ENCODE data around the gene CDH18.

The CDH18 gene

GRCh38 chr5:19497229-19497815 lies 490.7 kb downstream of the CDH18 start:
- DNase-seq, result no peak
- no peak overlapping the region for H3K18ac ChIP-seq (ENCODE audit: low read length)
- no peak overlapping the region for H2AK5ac ChIP-seq (ENCODE audit: low read length)
- H3K56ac ChIP-seq (ENCODE audit: low read length), result no peak overlapping the region
- no peaks in the 10 kb centered on the region for H3K27me3 ChIP-seq (ENCODE audit: insufficient read depth, low read length, poor library complexity)
- no peak overlapping the region for H3K4me2 ChIP-seq (ENCODE audit: low read length)
- H3K36me3 ChIP-seq (ENCODE audit: control insufficient read depth, insufficient read depth, low read length), result no peaks in the 10 kb centered on the region
- no peak overlapping the region for H4K5ac ChIP-seq (ENCODE audit: low read length)
- H3K23ac ChIP-seq (ENCODE audit: low read length), result no peak overlapping the region
- no CpG with 5 or more reads among the region's 3 CpGs for WGBS (ENCODE audit: extremely low coverage, insufficient coverage, low lambda C conversion rate)
- H3K4ac ChIP-seq (ENCODE audit: low read depth, low read length), result no peak overlapping the region
- no peak overlapping the region for H3K9ac ChIP-seq (ENCODE audit: low read length)
- no peak overlapping the region for H4K8ac ChIP-seq (ENCODE audit: low read depth, low read length)
- H3K4me3 ChIP-seq (ENCODE audit: low read length), result no peak overlapping the region
- no peak overlapping the region for H2BK15ac ChIP-seq (replicated peaks; ENCODE audit: low read depth)
- no peaks in the 10 kb centered on the region for H3K4me1 ChIP-seq (ENCODE audit: control insufficient read depth, low read depth, low read length)
- H3K79me2 ChIP-seq (ENCODE audit: control insufficient read depth, insufficient read depth, low read length), result no peaks in the 10 kb centered on the region
- no peak overlapping the region for H3K27ac ChIP-seq (ENCODE audit: low read depth, low read length)
- no peak overlapping the region for H2BK120ac ChIP-seq (ENCODE audit: low read depth, low read length)
- no peaks in the 10 kb centered on the region for H3K79me1 ChIP-seq (ENCODE audit: low read length)
- H2BK5ac ChIP-seq (ENCODE audit: low read length), result no peak overlapping the region

- Histone ChIP-seq H3K27me3 (ENCODE audit: insufficient read depth, low read length, poor library complexity) (no peaks in the 10 kb centered on the region), H3K4me2 (ENCODE audit: low read length) (no peak overlapping the region), H2BK15ac (replicated peaks; ENCODE audit: low read depth) (no peak overlapping the region), H3K4me3 (ENCODE audit: low read length) (no peak overlapping the region), H3K9ac (ENCODE audit: low read length) (no peak overlapping the region), H3K4ac (ENCODE audit: low read depth, low read length) (no peak overlapping the region), H3K36me3 (ENCODE audit: control insufficient read depth, insufficient read depth, low read length) (no peaks in the 10 kb centered on the region), H3K56ac (ENCODE audit: low read length) (no peak overlapping the region), H4K5ac (ENCODE audit: low read length) (no peak overlapping the region), H2BK5ac (ENCODE audit: low read length) (no peak overlapping the region), H3K18ac (ENCODE audit: low read length) (no peak overlapping the region), H2BK120ac (ENCODE audit: low read depth, low read length) (no peak overlapping the region), H3K27ac (ENCODE audit: low read depth, low read length) (no peak overlapping the region), H3K79me2 (ENCODE audit: control insufficient read depth, insufficient read depth, low read length) (no peaks in the 10 kb centered on the region), H3K4me1 (ENCODE audit: control insufficient read depth, low read depth, low read length) (no peaks in the 10 kb centered on the region), H4K8ac (ENCODE audit: low read depth, low read length) (no peak overlapping the region), H3K79me1 (ENCODE audit: low read length) (no peaks in the 10 kb centered on the region), H2AK5ac (ENCODE audit: low read length) (no peak overlapping the region), H3K23ac (ENCODE audit: low read length) (no peak overlapping the region)
- no CpG with 5 or more reads among the region's 2 CpGs for WGBS (ENCODE audit: extremely low coverage, insufficient coverage, low lambda C conversion rate)
- DNase-seq, result no peak
Observed at GRCh38 chr5:19496056-19496455, 491.9 kb downstream of the CDH18 start.

- H3K9ac ChIP-seq (ENCODE audit: low read length), result no peak overlapping the region
- no peak overlapping the region for H2BK15ac ChIP-seq (replicated peaks; ENCODE audit: low read depth)
- H3K79me1 ChIP-seq (ENCODE audit: low read length), result no peaks in the 10 kb centered on the region
- H3K4me1 ChIP-seq (ENCODE audit: control insufficient read depth, low read depth, low read length), result no peaks in the 10 kb centered on the region
- H3K27ac ChIP-seq (ENCODE audit: low read depth, low read length), result no peak overlapping the region
- no peak overlapping the region for H3K4me2 ChIP-seq (ENCODE audit: low read length)
- H3K56ac ChIP-seq (ENCODE audit: low read length), result no peak overlapping the region
- H3K4ac ChIP-seq (ENCODE audit: low read depth, low read length), result no peak overlapping the region
- no peak overlapping the region for H2BK5ac ChIP-seq (ENCODE audit: low read length)
- H3K23ac ChIP-seq (ENCODE audit: low read length), result no peak overlapping the region
- H4K8ac ChIP-seq (ENCODE audit: low read depth, low read length), result no peak overlapping the region
- no peaks in the 10 kb centered on the region for H3K27me3 ChIP-seq (ENCODE audit: insufficient read depth, low read length, poor library complexity)
- H2BK120ac ChIP-seq (ENCODE audit: low read depth, low read length), result no peak overlapping the region
- no peaks in the 10 kb centered on the region for H3K36me3 ChIP-seq (ENCODE audit: control insufficient read depth, insufficient read depth, low read length)
- no peak overlapping the region for H4K5ac ChIP-seq (ENCODE audit: low read length)
- no CpG with 5 or more reads among the region's 1 CpG for WGBS (ENCODE audit: extremely low coverage, insufficient coverage, low lambda C conversion rate)
- H3K79me2 ChIP-seq (ENCODE audit: control insufficient read depth, insufficient read depth, low read length), result no peaks in the 10 kb centered on the region
- no peak for DNase-seq
- no peak overlapping the region for H3K18ac ChIP-seq (ENCODE audit: low read length)
- no peak overlapping the region for H3K4me3 ChIP-seq (ENCODE audit: low read length)
- no peak overlapping the region for H2AK5ac ChIP-seq (ENCODE audit: low read length)
Observed at GRCh38 chr5:19492861-19493260, 495.1 kb downstream of the CDH18 start.

GRCh38 chr5:19488786-19489185 lies 499.2 kb downstream of the CDH18 start:
- no peak overlapping the region for H2BK15ac ChIP-seq (replicated peaks; ENCODE audit: low read depth)
- H3K27me3 ChIP-seq (ENCODE audit: insufficient read depth, low read length, poor library complexity), result no peaks in the 10 kb centered on the region
- no CpG with 5 or more reads among the region's 3 CpGs for WGBS (ENCODE audit: extremely low coverage, insufficient coverage, low lambda C conversion rate)
- no peaks in the 10 kb centered on the region for H3K4me1 ChIP-seq (ENCODE audit: control insufficient read depth, low read depth, low read length)
- no peak overlapping the region for H3K4ac ChIP-seq (ENCODE audit: low read depth, low read length)
- no peaks in the 10 kb centered on the region for H3K79me2 ChIP-seq (ENCODE audit: control insufficient read depth, insufficient read depth, low read length)
- no peak overlapping the region for H4K5ac ChIP-seq (ENCODE audit: low read length)
- H3K23ac ChIP-seq (ENCODE audit: low read length), result no peak overlapping the region
- H3K4me2 ChIP-seq (ENCODE audit: low read length), result no peak overlapping the region
- H2BK5ac ChIP-seq (ENCODE audit: low read length), result no peak overlapping the region
- no peak overlapping the region for H4K8ac ChIP-seq (ENCODE audit: low read depth, low read length)
- H3K79me1 ChIP-seq (ENCODE audit: low read length), result no peaks in the 10 kb centered on the region
- no peak overlapping the region for H3K27ac ChIP-seq (ENCODE audit: low read depth, low read length)
- no peak for DNase-seq
- H2BK120ac ChIP-seq (ENCODE audit: low read depth, low read length), result no peak overlapping the region
- no peak overlapping the region for H3K56ac ChIP-seq (ENCODE audit: low read length)
- H3K18ac ChIP-seq (ENCODE audit: low read length), result no peak overlapping the region
- H3K9ac ChIP-seq (ENCODE audit: low read length), result no peak overlapping the region
- no peaks in the 10 kb centered on the region for H3K36me3 ChIP-seq (ENCODE audit: control insufficient read depth, insufficient read depth, low read length)
- H3K4me3 ChIP-seq (ENCODE audit: low read length), result no peak overlapping the region
- H2AK5ac ChIP-seq (ENCODE audit: low read length), result no peak overlapping the region

DNA sequence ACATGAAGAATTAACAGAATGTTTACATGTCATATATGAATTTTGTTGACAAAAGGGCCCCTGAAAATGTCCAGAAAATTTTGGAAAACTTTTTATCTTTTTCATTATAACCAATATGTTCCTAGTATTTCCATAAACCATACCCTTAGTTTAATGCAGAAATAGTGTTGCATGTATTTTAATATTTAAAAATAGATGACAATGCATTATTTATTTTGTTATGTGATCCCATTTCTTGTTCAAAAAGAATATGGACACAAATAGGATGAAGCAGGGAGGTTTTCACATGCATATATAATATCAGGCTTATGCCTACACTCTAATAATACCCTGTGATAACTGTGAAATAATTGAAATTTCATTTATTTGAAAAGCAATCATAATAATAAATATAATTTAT lies 500.5 kb downstream of the CDH18 start:
- H2BK15ac ChIP-seq (replicated peaks; ENCODE audit: low read depth), result no peak overlapping the region
- H3K4me2 ChIP-seq (ENCODE audit: low read length), result no peak overlapping the region
- H2BK5ac ChIP-seq (ENCODE audit: low read length), result no peak overlapping the region
- no peak overlapping the region for H4K8ac ChIP-seq (ENCODE audit: low read depth, low read length)
- no peak overlapping the region for H2BK120ac ChIP-seq (ENCODE audit: low read depth, low read length)
- no peaks in the 10 kb centered on the region for H3K4me1 ChIP-seq (ENCODE audit: control insufficient read depth, low read depth, low read length)
- DNase-seq, result no peak
- no peak overlapping the region for H4K5ac ChIP-seq (ENCODE audit: low read length)
- H3K4ac ChIP-seq (ENCODE audit: low read depth, low read length), result no peak overlapping the region
- H3K9ac ChIP-seq (ENCODE audit: low read length), result no peak overlapping the region
- H3K36me3 ChIP-seq (ENCODE audit: control insufficient read depth, insufficient read depth, low read length), result no peaks in the 10 kb centered on the region
- no peak overlapping the region for H3K27ac ChIP-seq (ENCODE audit: low read depth, low read length)
- H2AK5ac ChIP-seq (ENCODE audit: low read length), result no peak overlapping the region
- H3K18ac ChIP-seq (ENCODE audit: low read length), result no peak overlapping the region
- no peaks in the 10 kb centered on the region for H3K79me2 ChIP-seq (ENCODE audit: control insufficient read depth, insufficient read depth, low read length)
- H3K56ac ChIP-seq (ENCODE audit: low read length), result no peak overlapping the region
- H3K23ac ChIP-seq (ENCODE audit: low read length), result no peak overlapping the region
- H3K27me3 ChIP-seq (ENCODE audit: insufficient read depth, low read length, poor library complexity), result no peaks in the 10 kb centered on the region
- no peak overlapping the region for H3K4me3 ChIP-seq (ENCODE audit: low read length)
- no peaks in the 10 kb centered on the region for H3K79me1 ChIP-seq (ENCODE audit: low read length)

GRCh38 chr5:19479562-19479961 lies 508.4 kb downstream of the CDH18 start:
- H3K36me3 ChIP-seq (ENCODE audit: control insufficient read depth, insufficient read depth, low read length), result no peaks in the 10 kb centered on the region
- WGBS (ENCODE audit: extremely low coverage, insufficient coverage, low lambda C conversion rate), result no CpG with 5 or more reads among the region's 5 CpGs
- H3K4me1 ChIP-seq (ENCODE audit: control insufficient read depth, low read depth, low read length), result no peaks in the 10 kb centered on the region
- H2AK5ac ChIP-seq (ENCODE audit: low read length), result no peak overlapping the region
- H3K18ac ChIP-seq (ENCODE audit: low read length), result no peak overlapping the region
- no peak overlapping the region for H3K4me2 ChIP-seq (ENCODE audit: low read length)
- no peak overlapping the region for H3K23ac ChIP-seq (ENCODE audit: low read length)
- no peak overlapping the region for H4K5ac ChIP-seq (ENCODE audit: low read length)
- no peak overlapping the region for H3K4ac ChIP-seq (ENCODE audit: low read depth, low read length)
- no peak overlapping the region for H3K9ac ChIP-seq (ENCODE audit: low read length)
- H2BK15ac ChIP-seq (replicated peaks; ENCODE audit: low read depth), result no peak overlapping the region
- H3K4me3 ChIP-seq (ENCODE audit: low read length), result no peak overlapping the region
- no peak for DNase-seq
- H3K79me1 ChIP-seq (ENCODE audit: low read length), result no peaks in the 10 kb centered on the region
- no peak overlapping the region for H3K56ac ChIP-seq (ENCODE audit: low read length)
- no peaks in the 10 kb centered on the region for H3K79me2 ChIP-seq (ENCODE audit: control insufficient read depth, insufficient read depth, low read length)
- no peak overlapping the region for H3K27ac ChIP-seq (ENCODE audit: low read depth, low read length)
- no peak overlapping the region for H2BK5ac ChIP-seq (ENCODE audit: low read length)
- no peaks in the 10 kb centered on the region for H3K27me3 ChIP-seq (ENCODE audit: insufficient read depth, low read length, poor library complexity)
- no peak overlapping the region for H4K8ac ChIP-seq (ENCODE audit: low read depth, low read length)
- no peak overlapping the region for H2BK120ac ChIP-seq (ENCODE audit: low read depth, low read length)
